ENCODE results near the gene HAT1. TPM values are rescaled to one million over a fixed set of nuclear protein-coding genes. Genes with fewer than 3 reads are reported as not detected.

Gene HAT1
- total RNA-seq, 2 experiments from 2014 or later = 20.3 to 22.6 TPM

GRCh38 chr2:171941316-171941699 is 19.0 kb downstream of the HAT1 start:
- Histone ChIP-seq H3K9me3 (ENCODE audit: control insufficient read depth in 1 of 2, insufficient read depth in 1 of 2, low read length in 2 of 2) (no peaks in the 10 kb centered on the region), H3K27me3 (ENCODE audit: control insufficient read depth in 1 of 2, insufficient read depth in 2 of 2, low read length in 2 of 2) (no peaks in the 10 kb centered on the region), H3K4me3 (ENCODE audit: low read length) (no peak overlapping the region), H3K36me3 (ENCODE audit: insufficient read depth, low read length) (no peaks in the 10 kb centered on the region), H3K4me1 (ENCODE audit: insufficient read depth, low read length) (peaks cover 3% of the 10 kb centered on the region), H3K27ac (ENCODE audit: low read depth in 1 of 2, low read length in 2 of 2) (no peak overlapping the region)
- intact Hi-C loops (cut with DNase I, micrococcal nuclease) = no loop called here
- no peak for ATAC-seq (ENCODE audit: poor library complexity)
- ChIA-PET CTCF (no interaction called here), POLR2A (interaction anchor here (0.6 kb wide), 1 partner anchor 66 kb away, joined by 3 read pairs; no protein-coding TSS in a partner anchor)
- DNase-seq = no peak
- no peak overlapping the region for H3K27ac Mint-ChIP-seq
- H3K36me3 Mint-ChIP-seq (ENCODE audit: low read depth) = peaks cover 24% of the 10 kb centered on the region
- H3K9me3 Mint-ChIP-seq = no peaks in the 10 kb centered on the region
- peaks cover 35% of the 10 kb centered on the region for H3K4me1 Mint-ChIP-seq (ENCODE audit: low read depth)
- TF ChIP-seq CTCF (IDR thresholded peaks at IDR 0.05) = no peak
- no peaks in the 10 kb centered on the region for H3K27me3 Mint-ChIP-seq
- H3K4me3 Mint-ChIP-seq = no peak overlapping the region

GRCh38 chr2:171943869-171944268 is 21.6 kb downstream of the HAT1 start:
- no peaks in the 10 kb centered on the region for H3K9me3 ChIP-seq (ENCODE audit: control insufficient read depth in 1 of 2, insufficient read depth in 1 of 2, low read length in 2 of 2)
- no peak overlapping the region for H3K27ac ChIP-seq (ENCODE audit: low read depth in 1 of 2, low read length in 2 of 2)
- Mint-ChIP-seq H3K27ac (no peak overlapping the region), H3K4me1 (ENCODE audit: low read depth) (peaks cover 22% of the 10 kb centered on the region), H3K36me3 (ENCODE audit: low read depth) (peaks cover 37% of the 10 kb centered on the region), H3K4me3 (no peak overlapping the region), H3K27me3 (no peaks in the 10 kb centered on the region), H3K9me3 (no peaks in the 10 kb centered on the region)
- H3K27me3 ChIP-seq (ENCODE audit: control insufficient read depth in 1 of 2, insufficient read depth in 2 of 2, low read length in 2 of 2) = no peaks in the 10 kb centered on the region
- peaks cover 3% of the 10 kb centered on the region for H3K4me1 ChIP-seq (ENCODE audit: insufficient read depth, low read length)
- no peak for ATAC-seq (ENCODE audit: poor library complexity)
- no peak for TF ChIP-seq CTCF (IDR thresholded peaks at IDR 0.05)
- peaks cover 2% of the 10 kb centered on the region for H3K36me3 ChIP-seq (ENCODE audit: insufficient read depth, low read length)
- no peak overlapping the region for H3K4me3 ChIP-seq (ENCODE audit: low read length)
- intact Hi-C loops (cut with DNase I, micrococcal nuclease) = no loop called here
- CTCF ChIA-PET = no interaction called here
- no peak for DNase-seq
- POLR2A ChIA-PET = interaction anchor here (0.7 to 0.8 kb wide), 2 partner anchors 9 to 21 kb away, joined by 3 read pairs; partner anchors contain the start of gene HAT1

- intact Hi-C loops (cut with DNase I, micrococcal nuclease) = no loop called here
- H3K4me3 ChIP-seq (ENCODE audit: low read length) = no peak overlapping the region
- POLR2A ChIA-PET = no interaction called here
- H3K9me3 ChIP-seq (ENCODE audit: control insufficient read depth in 1 of 2, insufficient read depth in 1 of 2, low read length in 2 of 2) = no peaks in the 10 kb centered on the region
- peaks cover 52% of the 10 kb centered on the region for H3K36me3 Mint-ChIP-seq (ENCODE audit: low read depth)
- peaks cover 24% of the 10 kb centered on the region for H3K4me1 Mint-ChIP-seq (ENCODE audit: low read depth)
- H3K4me1 ChIP-seq (ENCODE audit: insufficient read depth, low read length) = peaks cover 9% of the 10 kb centered on the region
- no peak for DNase-seq
- H3K27me3 ChIP-seq (ENCODE audit: control insufficient read depth in 1 of 2, insufficient read depth in 2 of 2, low read length in 2 of 2) = no peaks in the 10 kb centered on the region
- TF ChIP-seq CTCF (IDR thresholded peaks at IDR 0.05) = no peak
- no peaks in the 10 kb centered on the region for H3K9me3 Mint-ChIP-seq
- peaks cover 11% of the 10 kb centered on the region for H3K36me3 ChIP-seq (ENCODE audit: insufficient read depth, low read length)
- CTCF ChIA-PET = no interaction called here
- no peak overlapping the region for H3K27ac ChIP-seq (ENCODE audit: low read depth in 1 of 2, low read length in 2 of 2)
- no peaks in the 10 kb centered on the region for H3K27me3 Mint-ChIP-seq
- no peak overlapping the region for H3K4me3 Mint-ChIP-seq
- H3K27ac Mint-ChIP-seq = no peak overlapping the region
- ATAC-seq (ENCODE audit: poor library complexity) = no peak
Measured at GRCh38 chr2:171952276-171952675, 30.0 kb downstream of the HAT1 start.

Data from CD4-positive, alpha-beta T cell (primary cell).